ENCODE results near the gene KITLG.
"Not testable (repeated sequence)": the region's sequence is repeated elsewhere in the genome, so short reads cannot be mapped to it uniquely, and the experiment has no call there.

The KITLG gene

GRCh38 chr12:88472248-88472647 is 108.0 kb downstream of the KITLG start:
- no peak for DNase-seq

DNA sequence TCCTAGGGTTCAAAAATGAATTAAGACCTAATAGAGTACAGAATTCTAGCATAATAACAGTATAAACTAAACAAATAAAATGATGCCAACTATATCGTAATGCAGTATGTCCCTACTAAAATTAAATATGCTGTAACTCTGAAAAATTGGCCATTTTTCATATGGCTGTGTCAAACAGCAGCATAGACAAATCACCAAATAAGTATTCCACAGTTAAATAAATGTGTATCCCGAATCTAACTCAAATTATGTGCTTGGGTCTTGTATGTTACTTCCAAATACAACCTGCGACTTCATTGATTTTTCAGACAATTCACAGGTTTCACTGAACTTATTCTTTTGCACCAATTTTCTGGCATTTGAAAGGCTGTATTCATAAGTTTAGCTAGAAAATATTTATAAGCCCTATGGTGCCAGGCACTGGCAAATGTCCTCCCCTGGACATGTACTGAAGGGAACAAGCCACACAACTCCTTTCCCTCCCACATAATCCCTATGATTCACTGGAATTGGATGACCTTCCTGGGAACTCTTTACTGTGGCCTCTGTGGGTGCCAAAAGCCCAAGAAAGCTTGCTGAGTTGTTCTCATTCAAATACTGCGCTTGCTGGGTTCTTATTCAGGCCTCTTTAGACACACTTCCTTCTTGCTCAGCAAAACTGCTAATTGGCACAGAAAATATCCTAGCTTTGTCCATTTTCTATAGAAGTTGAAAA is 108.8 kb downstream of the KITLG start:
- no peak for DNase-seq

GRCh38 chr12:88469154-88469553 is 111.1 kb downstream of the KITLG start:
- no peak for DNase-seq

GRCh38 chr12:88468581-88468980 is 111.7 kb downstream of the KITLG start:
- no peak for DNase-seq

DNA sequence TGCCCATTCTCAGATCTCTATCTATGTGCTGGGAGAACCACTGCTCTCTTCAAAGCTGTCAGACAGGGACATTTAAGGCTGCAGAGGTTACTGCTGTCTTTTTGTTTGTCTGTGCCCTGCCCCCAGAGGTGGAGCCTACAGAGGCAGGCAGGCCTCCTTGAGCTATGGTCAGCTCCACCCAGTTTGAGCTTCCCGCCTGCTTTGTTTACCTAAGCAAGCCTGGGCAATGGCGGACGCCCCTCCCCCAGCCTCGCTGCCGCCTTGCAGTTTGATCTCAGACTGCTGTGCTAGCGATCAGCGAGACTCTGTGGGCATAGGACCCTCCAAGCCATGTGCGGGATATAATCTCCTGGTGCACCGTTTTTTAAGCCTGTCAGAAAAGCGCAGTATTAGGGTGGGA is 113.6 kb downstream of the KITLG start:
- DNase-seq = not testable (repeated sequence)

GRCh38 chr12:88458327-88458726 is 121.9 kb downstream of the KITLG start:
- DNase-seq = no peak

- no peak for DNase-seq
Observed at GRCh38 chr12:88453323-88453722, 126.9 kb downstream of the KITLG start.

- no peak for DNase-seq
Observed at GRCh38 chr12:88451205-88451604, 129.1 kb downstream of the KITLG start.

- DNase-seq = no peak
Observed at GRCh38 chr12:88450136-88450535, 130.1 kb downstream of the KITLG start.

GRCh38 chr12:88448337-88448915 is 131.8 kb downstream of the KITLG start:
- DNase-seq = no peak

GRCh38 chr12:88445705-88446394 is 134.4 kb downstream of the KITLG start:
- DNase-seq = no peak

DNA sequence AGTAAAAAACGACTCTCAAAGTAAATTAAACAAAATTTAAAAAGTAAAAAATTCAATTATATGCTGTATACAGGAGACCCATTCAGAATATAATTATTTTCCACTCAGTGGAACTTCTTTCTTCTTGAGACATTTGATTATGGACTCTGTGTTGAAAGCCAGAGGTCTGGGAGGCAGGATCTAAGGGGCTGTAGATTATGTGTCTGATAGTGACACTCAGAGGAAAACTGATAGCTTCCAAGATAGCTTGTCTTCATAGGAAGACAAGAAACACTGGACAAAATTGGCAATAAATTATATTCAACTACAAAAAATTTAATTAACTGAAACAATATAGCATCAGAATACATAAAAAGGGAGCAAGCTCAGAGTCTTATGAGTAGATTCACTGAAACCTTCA is 135.8 kb downstream of the KITLG start:
- DNase-seq = no peak

All from activated CD4-positive, alpha-beta T cell treated with anti-CD3 and anti-CD28 coated beads, Interleukin-2, amount 50 U/mL, for 48 hours (primary cell).